Caco-2 (cell line): Measurements from ENCODE around the gene MED26. TPM values are rescaled to one million over a fixed set of nuclear protein-coding genes. Genes with fewer than 3 reads are reported as not detected.
"Not testable (repeated sequence)": the region's sequence is repeated elsewhere in the genome, so short reads cannot be mapped to it uniquely, and the experiment has no call there.

Experiments used
- BruUV-seq: library from RNA; stranded (reverse); fragments of 400-500 nt; replicated peaks from 2 replicates; lab custom pipeline; 2021; lab: Mats Ljungman, UMichigan
- CTCF ChIA-PET: fragments of 300-600 bp; sonication (Branson Sonifier 250); formaldehyde crosslinking; loops from one replicate; lab custom pipeline; 2022; ENCODE audit warnings: antibody characterized with exemption; lab: Charles Lee
- POLR2A ChIA-PET: fragments of 300-600 bp; sonication (Branson Sonifier 250); formaldehyde crosslinking; loops from one replicate; lab custom pipeline; 2022; ENCODE audit warnings: antibody characterized with exemption; lab: Charles Lee
- DNase-seq, 2 experiments: peaks; one replicate each; pipeline versions ENCODE4 v3.0.0 to v3.0.0-alpha.2; 2020 to 2022
- H3K27me3 ChIP-seq: replicated peaks from 2 replicates; pipeline ENCODE4 v1.6.0; 2011; ENCODE audit warnings: low read length; ENCODE audit not compliant: control insufficient read depth, insufficient read depth
- H3K36me3 ChIP-seq: 2 replicates; pipeline ENCODE4 v1.5.1; 2011; ENCODE audit warnings: low read length; ENCODE audit not compliant: control insufficient read depth, insufficient read depth
- H3K4me1 ChIP-seq: fragments of 250-450 bp; sonication (Bioruptor Pico); 2 replicates; pipeline ENCODE4 v1.5.1; 2020; ENCODE audit warnings: mild to moderate bottlenecking
- H3K4me3 ChIP-seq: 2 replicates; pipeline ENCODE4 v1.5.1; 2011; ENCODE audit warnings: low read depth, mild to moderate bottlenecking, control low read depth, low read length
- H3K9me3 ChIP-seq: fragments of 250-450 bp; sonication (Bioruptor Pico); 2 replicates; pipeline ENCODE4 v1.5.1; 2020; ENCODE audit warnings: mild to moderate bottlenecking, moderate library complexity
- H3K27ac Mint-ChIP-seq: one replicate; pipeline ENCODE4 v1.8.0; 2022; ENCODE audit warnings: mixed read lengths; ENCODE audit not compliant: unreplicated experiment
- H3K27me3 Mint-ChIP-seq: one replicate; pipeline ENCODE4 v1.8.0; 2022; ENCODE audit warnings: mixed read lengths; ENCODE audit not compliant: insufficient read depth, unreplicated experiment
- H3K36me3 Mint-ChIP-seq: one replicate; pipeline ENCODE4 v1.8.0; 2022; ENCODE audit warnings: mild to moderate bottlenecking, mixed read lengths; ENCODE audit not compliant: insufficient read depth, unreplicated experiment
- H3K4me1 Mint-ChIP-seq: one replicate; pipeline ENCODE4 v1.8.0; 2022; ENCODE audit warnings: low read depth, mixed read lengths; ENCODE audit not compliant: unreplicated experiment
- H3K4me3 Mint-ChIP-seq: one replicate; pipeline ENCODE4 v1.8.0; 2022; ENCODE audit warnings: mild to moderate bottlenecking, moderate library complexity, mixed read lengths; ENCODE audit not compliant: unreplicated experiment
- H3K9me3 Mint-ChIP-seq: one replicate; pipeline ENCODE4 v1.8.0; 2022; ENCODE audit warnings: mixed read lengths; ENCODE audit not compliant: unreplicated experiment
- intact Hi-C: fragments of 100-400 bp; cut with micrococcal nuclease; formaldehyde crosslinking; loops from one replicate; pipeline ENCODE4 v1.10.0; 2022; ENCODE audit not compliant: unreplicated experiment
- total RNA-seq: library from RNA; stranded (reverse); gene quantifications from 2 replicates; pipeline ENCODE4 v1.2.3, GENCODE V29; 2022
- TF ChIP-seq, protein P1 (sequence below), 2 experiments: fragments of 200-600 bp in 1 of 2; IDR thresholded peaks; 1 replicate in 1 of 2; 2 replicates in 1 of 2; pipeline versions ENCODE4 v1.5.1 to v1.8.0; 2011 to 2022; ENCODE audit warnings: antibody characterized with exemption in 1 of 2, control low read depth in 1 of 2, inconsistent platforms in 1 of 2, low read depth in 1 of 2, low read length in 1 of 2, mild to moderate bottlenecking in 1 of 2, moderate library complexity in 1 of 2; ENCODE audit not compliant: insufficient read depth in 1 of 2, severe bottlenecking in 1 of 2, unreplicated experiment in 1 of 2

MED26 gene
- total RNA-seq, 1 experiment from 2014 or later = 11.4 TPM

DNA sequence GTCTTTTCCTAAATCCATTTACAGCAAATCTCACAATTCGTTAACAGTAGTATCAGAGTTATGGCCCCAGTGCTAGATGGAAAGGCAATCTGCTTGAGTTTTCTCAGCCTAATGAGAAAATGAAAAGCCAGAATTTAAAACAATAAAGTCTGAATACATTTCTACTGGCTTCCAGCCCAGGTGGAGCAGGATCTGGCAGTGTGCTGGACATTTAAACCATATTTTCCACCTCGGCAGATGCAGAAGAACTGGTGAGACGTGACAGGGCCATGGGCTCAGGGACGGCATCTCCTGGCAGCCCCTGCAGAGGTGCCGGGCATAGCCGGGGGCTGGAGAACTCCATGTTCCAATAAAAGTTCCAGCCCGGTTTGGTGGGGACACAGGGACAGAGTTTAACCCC, 24.9 kb upstream of the MED26 start:
- POLR2A ChIA-PET = no interaction called here
- Mint-ChIP-seq H3K9me3 (no peaks in the 10 kb centered on the region), H3K36me3 (peaks cover 90% of the 10 kb centered on the region), H3K4me3 (no peak overlapping the region), H3K27ac (no peak overlapping the region), H3K4me1 (no peaks in the 10 kb centered on the region), H3K27me3 (no peaks in the 10 kb centered on the region)
- Histone ChIP-seq H3K36me3 (peaks cover 6% of the 10 kb centered on the region), H3K9me3 (no peaks in the 10 kb centered on the region), H3K4me1 (no peaks in the 10 kb centered on the region), H3K4me3 (no peak overlapping the region), H3K27me3 (no peaks in the 10 kb centered on the region)
- TF ChIP-seq, protein P1, sequence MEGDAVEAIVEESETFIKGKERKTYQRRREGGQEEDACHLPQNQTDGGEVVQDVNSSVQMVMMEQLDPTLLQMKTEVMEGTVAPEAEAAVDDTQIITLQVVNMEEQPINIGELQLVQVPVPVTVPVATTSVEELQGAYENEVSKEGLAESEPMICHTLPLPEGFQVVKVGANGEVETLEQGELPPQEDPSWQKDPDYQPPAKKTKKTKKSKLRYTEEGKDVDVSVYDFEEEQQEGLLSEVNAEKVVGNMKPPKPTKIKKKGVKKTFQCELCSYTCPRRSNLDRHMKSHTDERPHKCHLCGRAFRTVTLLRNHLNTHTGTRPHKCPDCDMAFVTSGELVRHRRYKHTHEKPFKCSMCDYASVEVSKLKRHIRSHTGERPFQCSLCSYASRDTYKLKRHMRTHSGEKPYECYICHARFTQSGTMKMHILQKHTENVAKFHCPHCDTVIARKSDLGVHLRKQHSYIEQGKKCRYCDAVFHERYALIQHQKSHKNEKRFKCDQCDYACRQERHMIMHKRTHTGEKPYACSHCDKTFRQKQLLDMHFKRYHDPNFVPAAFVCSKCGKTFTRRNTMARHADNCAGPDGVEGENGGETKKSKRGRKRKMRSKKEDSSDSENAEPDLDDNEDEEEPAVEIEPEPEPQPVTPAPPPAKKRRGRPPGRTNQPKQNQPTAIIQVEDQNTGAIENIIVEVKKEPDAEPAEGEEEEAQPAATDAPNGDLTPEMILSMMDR (IDR thresholded peaks at IDR 0.05; ENCODE audit: insufficient read depth in 1 of 2, low read depth in 1 of 2, low read length in 1 of 2, severe bottlenecking in 1 of 2, unreplicated experiment in 1 of 2) = no peak
- no peak for DNase-seq
- intact Hi-C loops = no loop called here
- BruUV-seq = no TSS peak
- CTCF ChIA-PET = no interaction called here

DNA sequence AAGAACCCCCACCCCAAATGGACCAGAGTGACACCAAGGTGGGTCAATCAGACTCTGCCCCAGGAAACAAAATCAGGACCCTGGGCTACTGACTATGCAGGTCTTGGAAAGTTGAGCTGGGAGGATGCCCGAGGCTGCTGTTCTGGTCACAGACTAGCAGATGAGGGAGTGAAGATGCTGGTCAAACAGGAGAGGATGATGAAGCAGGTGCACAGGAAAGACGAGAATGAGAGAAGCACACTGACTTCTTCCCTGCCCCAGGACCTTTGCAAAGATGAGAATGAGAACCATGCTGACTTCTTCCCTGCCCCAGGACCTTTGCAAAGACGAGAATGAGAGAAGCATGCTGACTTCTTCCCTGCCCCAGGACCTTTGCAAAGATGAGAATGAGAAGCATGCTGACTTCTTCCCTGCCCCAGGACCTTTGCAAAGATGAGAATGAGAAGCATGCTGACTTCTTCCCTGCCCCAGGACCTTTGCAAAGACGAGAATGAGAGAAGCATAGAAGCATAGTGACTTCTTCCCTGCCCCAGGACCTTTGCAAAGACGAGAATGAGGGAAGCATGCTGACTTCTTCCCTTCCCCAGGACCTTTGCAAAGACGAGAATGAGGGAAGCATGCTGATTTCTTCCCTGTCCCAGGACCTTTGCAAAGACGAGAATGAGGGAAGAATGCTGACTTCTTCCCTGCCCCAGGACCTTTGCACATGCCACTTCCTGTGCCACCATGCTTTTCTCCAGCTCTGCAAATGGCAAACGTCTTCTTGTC, 23.6 kb upstream of the MED26 start:
- H3K36me3 ChIP-seq, H3K4me1 Mint-ChIP-seq, H3K4me1 ChIP-seq, CTCF ChIA-PET, H3K9me3 Mint-ChIP-seq, H3K27me3 Mint-ChIP-seq, H3K9me3 ChIP-seq, H3K27me3 ChIP-seq, intact Hi-C loops, DNase-seq, POLR2A ChIA-PET, H3K4me3 Mint-ChIP-seq, BruUV-seq, H3K4me3 ChIP-seq, H3K27ac Mint-ChIP-seq: not testable (repeated sequence)
- peaks cover 85% of the 10 kb centered on the region for H3K36me3 Mint-ChIP-seq

DNA sequence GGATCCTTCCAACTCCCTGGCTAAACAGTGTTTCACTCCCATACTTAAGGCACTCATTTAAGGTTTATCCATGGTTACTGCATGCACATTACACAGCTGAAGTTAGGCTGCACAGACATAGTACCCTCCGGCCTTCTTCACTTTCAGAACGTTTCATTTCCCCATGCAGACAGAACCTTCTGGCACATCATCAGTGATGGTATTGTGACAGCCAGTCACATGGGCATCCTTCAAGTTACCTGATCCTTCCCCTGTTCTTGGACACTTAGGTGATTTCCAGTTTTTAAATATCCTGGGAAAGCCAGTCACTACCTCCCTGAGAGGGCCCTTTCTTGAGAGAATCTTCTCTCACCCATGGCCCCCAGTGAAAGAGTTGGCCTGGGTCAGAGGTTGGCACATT, 22.8 kb upstream of the MED26 start:
- TF ChIP-seq, protein P1 (IDR thresholded peaks at IDR 0.05; ENCODE audit: insufficient read depth in 1 of 2, low read depth in 1 of 2, low read length in 1 of 2, severe bottlenecking in 1 of 2, unreplicated experiment in 1 of 2) = no peak
- H3K36me3 Mint-ChIP-seq = peaks cover 83% of the 10 kb centered on the region
- H3K9me3 Mint-ChIP-seq = no peaks in the 10 kb centered on the region
- no peaks in the 10 kb centered on the region for H3K4me1 ChIP-seq
- H3K27me3 Mint-ChIP-seq = no peaks in the 10 kb centered on the region
- DNase-seq = no peak
- H3K4me3 ChIP-seq = no peak overlapping the region
- H3K27ac Mint-ChIP-seq = no peak overlapping the region
- intact Hi-C loops = no loop called here
- POLR2A ChIA-PET = interaction anchor here (0.5 kb wide), 1 partner anchor 238 kb away, joined by 6 read pairs; no protein-coding TSS in a partner anchor
- peaks cover 3% of the 10 kb centered on the region for H3K36me3 ChIP-seq
- BruUV-seq = no TSS peak
- H3K4me3 Mint-ChIP-seq = no peak overlapping the region
- H3K9me3 ChIP-seq = no peaks in the 10 kb centered on the region
- H3K4me1 Mint-ChIP-seq = no peaks in the 10 kb centered on the region
- H3K27me3 ChIP-seq = no peaks in the 10 kb centered on the region
- CTCF ChIA-PET = no interaction called here
